ENCODE results near the gene SHISA7. TPM values are rescaled to one million over a fixed set of nuclear protein-coding genes. Genes with fewer than 3 reads are reported as not detected.

Gene SHISA7
- total RNA-seq, 4 donors from 2014 or later: under 0.01 to 0.13 TPM; not detected in 2

DNA sequence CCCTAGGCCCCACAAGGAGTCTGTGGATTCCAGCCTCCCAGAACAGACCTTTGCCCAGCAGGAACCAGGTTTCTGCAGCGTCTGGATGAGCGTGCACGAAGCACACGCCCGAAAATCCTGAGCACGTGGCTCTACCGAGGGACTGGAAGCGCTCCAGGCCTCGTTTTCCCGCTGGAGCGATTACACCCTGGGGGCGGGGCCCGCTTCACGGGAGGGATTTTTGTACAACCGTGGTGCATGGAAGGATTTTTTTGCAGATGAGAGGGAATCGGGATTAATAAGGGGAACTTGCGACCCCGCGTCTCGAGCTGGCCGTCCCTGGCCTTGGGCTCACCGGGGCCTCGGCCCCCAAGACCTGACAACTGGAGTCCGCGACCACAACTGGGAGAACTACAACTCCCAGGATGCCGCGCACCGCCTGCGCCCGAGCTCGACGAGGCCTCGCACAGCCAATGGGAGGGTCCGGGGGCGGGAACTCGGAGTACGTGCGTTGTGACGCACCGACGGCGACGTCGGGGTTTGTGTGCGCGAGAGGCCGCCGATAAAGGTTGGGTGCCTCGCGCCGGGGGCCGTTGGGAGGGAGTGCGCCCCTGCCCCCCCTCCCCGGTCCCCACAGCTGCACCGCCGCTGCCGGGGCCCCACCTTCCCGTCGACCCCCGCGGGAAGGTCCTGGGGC, 33.1 kb upstream of the SHISA7 start, which contains the start of gene ZNF628:
TSS of gene ZNF628 (plus strand) at position 518 of the 676 bp plus-strand sequence. CDS start 3,294 bp downstream, outside the sequence.
- H3K4me3 ChIP-seq: peak within 1 kb of the TSS; percentile 67 to 90 (median 67)
- 2% methylated on average over 22 of the region's 61 CpGs for WGBS
- peaks cover 22 to 28% (median 24%) of the 10 kb centered on the region in 4 donors for H3K4me1 ChIP-seq
- H3K27ac ChIP-seq (replicated peaks in 1 of 4): peak within 1 kb of the TSS; percentile 95 to 96 (median 96)
- peak; percentile 99 for DNase-seq (ENCODE audit: extremely low spot score)
- no peaks in the 10 kb centered on the region for H3K9me3 ChIP-seq
- TF ChIP-seq POLR2AphosphoS5 (IDR thresholded peaks at IDR 0.05): peak; percentile 90 to 98
- TF ChIP-seq POLR2A (IDR thresholded peaks at IDR 0.05; ENCODE audit: low read depth): peak; percentile 79
- no peak for TF ChIP-seq EP300 (IDR thresholded peaks at IDR 0.05)
- intact Hi-C loops (cut with DNase I): no loop called here
- H3K27me3 ChIP-seq: no peaks in the 10 kb centered on the region
- peaks cover 0 to 6% (median 4%) of the 10 kb centered on the region in 4 donors for H3K36me3 ChIP-seq

DNA sequence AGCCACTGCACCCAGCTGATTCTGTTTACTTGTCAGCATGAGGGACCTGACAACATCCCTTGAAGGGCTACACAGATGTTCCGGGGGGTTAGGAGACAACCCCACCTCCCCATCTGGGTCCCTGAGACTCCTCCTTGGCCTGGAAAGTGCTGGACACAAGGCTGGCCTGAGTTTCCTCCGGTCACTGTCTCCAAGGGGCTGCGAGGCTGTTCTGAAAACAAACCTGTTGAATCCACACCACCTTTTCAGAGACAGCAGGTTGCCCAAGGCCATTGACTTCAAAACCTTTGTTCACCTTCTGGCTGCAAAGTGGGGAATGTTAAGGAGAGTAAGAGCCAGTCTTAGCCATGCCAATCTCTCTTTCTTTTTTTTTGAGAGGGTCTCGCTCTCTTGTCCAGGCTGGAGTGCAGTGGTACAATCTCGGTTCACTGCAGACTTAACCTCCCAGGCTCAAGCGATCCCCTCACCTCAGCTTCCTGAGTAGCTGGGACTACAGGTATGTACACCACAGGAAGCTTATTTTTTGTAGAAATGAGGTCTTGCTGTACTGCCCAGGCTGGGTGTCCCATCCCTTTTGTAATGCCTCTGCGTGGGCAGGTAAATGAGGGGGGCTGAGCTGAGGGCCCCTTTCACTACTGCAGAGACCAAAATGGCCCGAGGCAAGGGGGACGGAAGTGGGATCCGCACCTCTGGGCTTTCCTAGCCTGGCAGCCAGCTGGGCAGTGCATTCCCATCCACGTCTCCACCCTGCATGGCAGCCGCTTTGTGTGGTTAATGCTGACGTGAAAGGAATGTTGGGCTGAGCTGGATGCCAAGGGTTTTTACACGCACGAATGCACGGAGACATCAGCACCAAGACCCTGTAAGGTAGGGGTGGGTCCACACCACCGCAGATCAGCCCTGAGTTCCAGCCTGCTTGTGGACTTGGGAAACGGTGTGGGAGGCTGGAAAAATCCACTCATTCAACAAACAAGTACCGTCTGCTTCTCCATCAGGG, 31.5 kb upstream of the SHISA7 start:
- H3K27me3 ChIP-seq: no peaks in the 10 kb centered on the region
- peaks cover 22 to 28% (median 24%) of the 10 kb centered on the region in 4 donors for H3K4me1 ChIP-seq
- TF ChIP-seq POLR2AphosphoS5 (IDR thresholded peaks at IDR 0.05) (no peak), EP300 (IDR thresholded peaks at IDR 0.05) (no peak), POLR2A (IDR thresholded peaks at IDR 0.05; ENCODE audit: low read depth) (no peak)
- TF ChIP-seq, protein P1, sequence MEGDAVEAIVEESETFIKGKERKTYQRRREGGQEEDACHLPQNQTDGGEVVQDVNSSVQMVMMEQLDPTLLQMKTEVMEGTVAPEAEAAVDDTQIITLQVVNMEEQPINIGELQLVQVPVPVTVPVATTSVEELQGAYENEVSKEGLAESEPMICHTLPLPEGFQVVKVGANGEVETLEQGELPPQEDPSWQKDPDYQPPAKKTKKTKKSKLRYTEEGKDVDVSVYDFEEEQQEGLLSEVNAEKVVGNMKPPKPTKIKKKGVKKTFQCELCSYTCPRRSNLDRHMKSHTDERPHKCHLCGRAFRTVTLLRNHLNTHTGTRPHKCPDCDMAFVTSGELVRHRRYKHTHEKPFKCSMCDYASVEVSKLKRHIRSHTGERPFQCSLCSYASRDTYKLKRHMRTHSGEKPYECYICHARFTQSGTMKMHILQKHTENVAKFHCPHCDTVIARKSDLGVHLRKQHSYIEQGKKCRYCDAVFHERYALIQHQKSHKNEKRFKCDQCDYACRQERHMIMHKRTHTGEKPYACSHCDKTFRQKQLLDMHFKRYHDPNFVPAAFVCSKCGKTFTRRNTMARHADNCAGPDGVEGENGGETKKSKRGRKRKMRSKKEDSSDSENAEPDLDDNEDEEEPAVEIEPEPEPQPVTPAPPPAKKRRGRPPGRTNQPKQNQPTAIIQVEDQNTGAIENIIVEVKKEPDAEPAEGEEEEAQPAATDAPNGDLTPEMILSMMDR (IDR thresholded peaks at IDR 0.05): no peak
- 81% methylated on average over 14 of the region's 19 CpGs for whole genome bisulfite sequencing
- no peaks in the 10 kb centered on the region for H3K9me3 ChIP-seq
- peak overlapping the region in 1 of 4 donors; percentile 96 for H3K27ac ChIP-seq (replicated peaks in 1 of 4)
- no peaks in the 10 kb centered on the region for H3K36me3 ChIP-seq
- H3K4me3 ChIP-seq: no peak overlapping the region
- DNase-seq (ENCODE audit: extremely low spot score): no peak
- intact Hi-C loops (cut with DNase I): no loop called here

DNA sequence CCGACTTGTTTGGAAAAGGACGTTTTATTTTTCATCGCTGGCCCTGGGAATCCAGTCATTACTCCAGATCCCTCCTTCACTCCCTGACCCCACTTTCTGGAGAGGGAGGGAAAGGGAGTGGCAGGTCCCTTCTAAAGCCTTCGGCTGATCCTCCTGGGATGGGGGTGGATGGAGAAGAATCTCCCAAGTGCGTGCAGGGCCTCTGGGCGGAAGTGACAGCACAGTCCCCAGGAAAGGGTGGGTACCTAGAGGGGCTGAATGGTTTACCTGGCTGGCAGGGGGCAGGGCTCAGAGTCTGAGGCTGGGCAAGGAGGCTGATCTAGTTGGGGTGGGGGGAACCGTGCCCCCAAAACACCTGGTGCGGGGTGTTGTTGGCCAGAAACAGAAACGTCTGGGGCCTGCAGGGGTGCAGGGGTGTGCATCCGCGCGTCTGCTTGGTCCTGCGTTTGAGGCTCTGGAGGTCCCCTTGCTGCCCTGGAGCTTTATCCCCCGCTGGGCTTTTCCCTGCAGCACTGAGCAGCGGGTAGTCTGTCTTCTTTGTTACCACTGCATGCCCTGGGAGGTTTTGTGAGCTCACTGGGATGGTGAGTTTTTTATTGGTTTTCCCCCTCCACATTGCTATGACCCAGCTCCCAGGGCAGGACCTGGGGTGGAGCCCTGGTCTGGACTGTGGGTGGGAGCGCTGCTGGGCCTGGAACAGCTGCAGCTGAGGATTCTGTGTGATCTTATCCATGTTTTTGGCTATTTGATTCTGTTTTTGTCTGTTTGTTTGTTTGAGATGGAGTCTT, 30.3 kb upstream of the SHISA7 start:
- peak overlapping the region in 1 of 4 donors; percentile 27 for H3K27ac ChIP-seq (replicated peaks in 1 of 4)
- no peak for DNase-seq (ENCODE audit: extremely low spot score)
- H3K4me3 ChIP-seq: no peak overlapping the region
- whole genome bisulfite sequencing: 71% methylated on average over 16 of the region's 16 CpGs
- H3K4me1 ChIP-seq: peaks cover 17 to 22% (median 21%) of the 10 kb centered on the region in 4 donors
- H3K36me3 ChIP-seq: no peaks in the 10 kb centered on the region
- H3K27me3 ChIP-seq: no peaks in the 10 kb centered on the region
- TF ChIP-seq EP300 (IDR thresholded peaks at IDR 0.05) (no peak), POLR2AphosphoS5 (IDR thresholded peaks at IDR 0.05) (no peak), POLR2A (IDR thresholded peaks at IDR 0.05; ENCODE audit: low read depth) (no peak)
- TF ChIP-seq, protein P1 (IDR thresholded peaks at IDR 0.05): no peak
- intact Hi-C loops (cut with DNase I): no loop called here
- no peaks in the 10 kb centered on the region for H3K9me3 ChIP-seq

DNA sequence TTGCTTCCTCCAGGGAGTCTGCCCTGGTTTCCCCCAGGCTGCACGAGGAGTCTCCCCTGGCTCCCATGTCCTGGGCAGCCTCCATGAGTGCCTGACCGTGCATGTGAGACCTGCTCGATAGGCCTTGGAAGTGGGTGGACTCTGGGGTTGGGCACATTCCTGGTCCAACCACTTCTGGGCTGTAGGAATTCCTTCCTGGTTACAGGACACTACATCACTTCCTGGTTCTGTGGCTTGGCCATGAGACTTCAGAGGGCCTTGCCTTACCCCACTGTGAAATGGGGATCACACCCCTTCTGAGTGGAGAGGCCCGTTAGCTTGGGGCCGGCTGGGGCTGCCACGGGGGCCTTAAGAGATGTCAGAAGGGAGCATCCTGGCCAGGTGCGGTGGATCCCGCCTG, 29.4 kb upstream of the SHISA7 start:
- Histone ChIP-seq H3K27me3 (no peaks in the 10 kb centered on the region), H3K27ac (replicated peaks in 1 of 4) (no peak overlapping the region), H3K9me3 (no peaks in the 10 kb centered on the region), H3K36me3 (no peaks in the 10 kb centered on the region), H3K4me1 (peaks cover 14 to 21% (median 19%) of the 10 kb centered on the region in 4 donors), H3K4me3 (no peak overlapping the region)
- 83% methylated on average over 7 of the region's 8 CpGs for WGBS
- TF ChIP-seq POLR2A (IDR thresholded peaks at IDR 0.05; ENCODE audit: low read depth) (no peak), EP300 (IDR thresholded peaks at IDR 0.05) (no peak), POLR2AphosphoS5 (IDR thresholded peaks at IDR 0.05) (no peak)
- TF ChIP-seq, protein P1 (IDR thresholded peaks at IDR 0.05): no peak
- no peak for DNase-seq (ENCODE audit: extremely low spot score)
- intact Hi-C loops (cut with DNase I): no loop called here

Data from esophagus muscularis mucosa (tissue), 4 donors.